Measurements from ENCODE around the gene POLR3A. TPM values are rescaled to one million over a fixed set of nuclear protein-coding genes. Genes with fewer than 3 reads are reported as not detected.
A peak's percentile ranks its signal among the peaks of the same experiment; 100 is the strongest.
"Not testable (repeated sequence)": the region's sequence is repeated elsewhere in the genome, so short reads cannot be mapped to it uniquely, and the experiment has no call there.

Gene POLR3A
- total RNA-seq, 1 donor from 2014 or later: 11.5 TPM

GRCh38 chr10:78023741-78024140 is 5.6 kb downstream of the POLR3A start:
- DNase-seq (ENCODE audit: low read depth in 2 of 2): no peak

- DNase-seq (ENCODE audit: low read depth in 2 of 2): no peak
These were observed 8.1 kb downstream of the POLR3A start for GRCh38 chr10:78021201-78021600.

- no peak for DNase-seq (ENCODE audit: low read depth in 2 of 2)
These were observed 10.1 kb downstream of the POLR3A start for GRCh38 chr10:78019264-78019663.

- no peak for DNase-seq (ENCODE audit: low read depth in 2 of 2)
These were observed 11.5 kb downstream of the POLR3A start for GRCh38 chr10:78017856-78018255.

GRCh38 chr10:78015546-78015945 is 13.8 kb downstream of the POLR3A start:
- DNase-seq (ENCODE audit: low read depth in 2 of 2): no peak

GRCh38 chr10:78013564-78013963 is 15.8 kb downstream of the POLR3A start:
- DNase-seq (ENCODE audit: low read depth in 2 of 2): no peak

GRCh38 chr10:78011065-78011464 is 18.2 kb downstream of the POLR3A start:
- no peak for DNase-seq (ENCODE audit: low read depth in 2 of 2)

GRCh38 chr10:78010278-78010677 is 19.0 kb downstream of the POLR3A start:
- DNase-seq (ENCODE audit: low read depth in 2 of 2): no peak

GRCh38 chr10:78009662-78010061 is 19.7 kb downstream of the POLR3A start:
- DNase-seq (ENCODE audit: low read depth in 2 of 2): no peak

- DNase-seq (ENCODE audit: low read depth in 2 of 2): no peak
These were observed 22.1 kb downstream of the POLR3A start for GRCh38 chr10:78007172-78007571.

GRCh38 chr10:78004215-78005026 is 24.9 kb downstream of the POLR3A start:
- DNase-seq (ENCODE audit: low read depth in 2 of 2): peak in 1 of 2 donors; percentile 4

- DNase-seq (ENCODE audit: low read depth in 2 of 2): no peak
These were observed 26.6 kb downstream of the POLR3A start for GRCh38 chr10:78002541-78003288.

- DNase-seq (ENCODE audit: low read depth in 2 of 2): no peak
These were observed 28.3 kb downstream of the POLR3A start for GRCh38 chr10:78000956-78001472.

- no peak for DNase-seq (ENCODE audit: low read depth in 2 of 2)
These were observed 29.1 kb downstream of the POLR3A start for GRCh38 chr10:78000206-78000605.

- not testable (repeated sequence) for DNase-seq (ENCODE audit: low read depth in 2 of 2)
These were observed 30.5 kb downstream of the POLR3A start for GRCh38 chr10:77998780-77999179.

GRCh38 chr10:77993620-77994019 is 35.7 kb downstream of the POLR3A start:
- DNase-seq (ENCODE audit: low read depth in 2 of 2): no peak

- no peak for DNase-seq (ENCODE audit: low read depth in 2 of 2)
These were observed 40.1 kb downstream of the POLR3A start for GRCh38 chr10:77989081-77989724.

- DNase-seq (ENCODE audit: low read depth in 2 of 2): no peak
These were observed 41.6 kb downstream of the POLR3A start for GRCh38 chr10:77987671-77988255.

- DNase-seq (ENCODE audit: low read depth in 2 of 2): peak in 1 of 2 donors; percentile 55
These were observed 44.3 kb downstream of the POLR3A start for GRCh38 chr10:77984986-77985385.

- peak; percentile 9 to 93 for DNase-seq (ENCODE audit: low read depth in 2 of 2)
These were observed 45.7 kb downstream of the POLR3A start for GRCh38 chr10:77983384-77984341.

Data from lung microvascular endothelial cell (primary cell).